SK-N-MC (cell line): ENCODE data around the gene XIRP1.

Source experiments
- EZH2 ChIP-seq: fragments of 200-600 bp; sonication (generic); IDR thresholded peaks from one replicate; pipeline ENCODE4 v1.6.1; 2017; ENCODE audit warnings: antibody characterized with exemption
- FOXP2 ChIP-seq: optimal IDR thresholded peaks from 2 replicates; pipeline ENCODE3; 2011; ENCODE audit warnings: mild to moderate bottlenecking, moderate library complexity; ENCODE audit not compliant: insufficient read depth; ENCODE audit errors: extremely low read length, control extremely low read depth
- POLR2AphosphoS5 ChIP-seq: IDR thresholded peaks from 2 replicates; pipeline ENCODE4 v1.6.1; 2012; ENCODE audit warnings: mild to moderate bottlenecking, low read depth, low read length, borderline replicate concordance

DNA sequence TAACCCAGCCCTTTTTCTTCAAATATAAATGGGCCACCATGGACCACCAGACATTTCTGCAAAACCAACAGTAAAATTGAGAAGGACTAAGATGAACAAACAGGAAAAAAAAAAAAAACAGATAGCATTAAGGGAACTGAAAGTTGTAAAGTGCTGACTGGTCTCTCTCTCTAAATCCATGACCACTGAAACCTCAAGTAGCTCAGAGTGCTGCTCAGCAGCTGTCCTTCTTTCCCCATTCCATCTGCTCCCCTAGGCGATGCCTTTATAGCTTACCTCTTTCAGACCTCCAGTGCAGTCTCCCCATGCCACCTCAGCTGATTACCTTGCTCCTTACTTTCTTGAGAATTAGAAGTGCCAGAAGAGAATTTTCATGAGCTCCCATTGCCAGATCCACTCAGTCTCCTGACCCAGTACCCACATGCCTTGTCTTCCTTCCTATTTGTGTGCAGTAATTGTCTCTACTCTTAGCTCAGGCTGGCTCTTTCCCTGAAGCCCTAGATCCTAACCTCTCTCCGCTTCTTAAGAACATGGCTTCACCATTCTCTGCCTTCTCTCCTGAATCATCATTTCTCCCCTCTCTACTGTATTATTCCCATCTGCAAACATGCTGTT is 23.9 kb upstream of the XIRP1 start:
- TF ChIP-seq POLR2AphosphoS5 (no peak), EZH2 (no peak), FOXP2 (no peak)
